Hepatocyte (in vitro differentiated cells): ENCODE measurements around the gene UNC45B.
"Not testable (repeated sequence)": the region's sequence is repeated elsewhere in the genome, so short reads cannot be mapped to it uniquely, and the experiment has no call there.

Experiments used
- CTCF ChIP-seq: fragments of 200-600 bp; sonication (generic); IDR thresholded peaks from 2 replicates; pipeline ENCODE4 v1.5.1; 2016; ENCODE audit warnings: antibody characterized with exemption, mild to moderate bottlenecking; ENCODE audit not compliant: poor library complexity
- EZH2 ChIP-seq: fragments of 200-600 bp; sonication (generic); IDR thresholded peaks from 2 replicates; pipeline ENCODE4 v1.6.1; 2016; ENCODE audit warnings: antibody characterized with exemption, mild to moderate bottlenecking, borderline replicate concordance
- EZH2phosphoT487 ChIP-seq: fragments of 200-600 bp; sonication (generic); IDR thresholded peaks from one replicate; pipeline ENCODE4 v1.6.1; 2018; ENCODE audit warnings: antibody characterized with exemption, mild to moderate bottlenecking, low read depth, moderate library complexity; ENCODE audit not compliant: unreplicated experiment, severe bottlenecking

DNA sequence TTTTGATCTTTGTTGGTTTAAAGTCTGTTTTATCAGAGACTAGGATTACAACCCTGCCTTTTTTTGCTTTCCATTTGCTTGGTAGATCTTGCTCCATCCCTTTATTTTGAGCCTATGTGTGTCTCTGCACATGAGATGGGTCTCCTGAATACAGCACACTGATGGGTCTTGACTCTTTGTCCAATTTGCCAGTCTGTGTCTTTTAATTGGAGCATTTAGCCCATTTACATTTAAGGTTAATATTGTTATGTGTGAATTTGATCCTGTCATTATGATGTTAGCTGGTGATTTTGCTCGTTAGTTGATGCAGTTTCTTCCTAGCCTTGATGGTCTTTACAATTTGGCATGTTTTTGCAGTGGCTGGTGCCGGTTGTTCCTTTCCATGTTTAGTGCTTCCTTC, 55.0 kb downstream of the UNC45B start:
- TF ChIP-seq CTCF, EZH2, EZH2phosphoT487: not testable (repeated sequence)
